ENCODE data around the gene HMCN1. TPM values are rescaled to one million over a fixed set of nuclear protein-coding genes. Genes with fewer than 3 reads are reported as not detected.

Gene HMCN1
- total and polyA plus RNA-seq, 12 donors: 0.56 to 5.8 (median 2.7) TPM

DNA sequence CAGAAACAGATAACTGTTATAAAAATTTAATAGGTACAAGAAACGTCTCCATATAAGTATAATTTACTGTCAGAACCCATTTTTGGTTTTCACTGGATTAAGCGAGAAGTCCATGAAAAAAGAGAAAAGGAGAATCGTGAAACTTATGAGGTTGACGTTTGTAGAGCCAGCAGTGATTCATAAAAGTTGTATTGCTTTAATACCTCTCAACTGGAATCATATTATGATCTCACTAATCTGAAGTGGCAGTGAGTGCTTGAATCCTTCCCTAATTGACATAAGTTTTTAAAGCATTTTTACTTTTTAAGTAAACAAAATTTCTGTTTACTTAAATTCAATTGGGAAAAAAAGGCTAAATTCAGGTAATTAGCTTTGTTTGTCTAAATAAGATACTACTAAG is 325.6 kb downstream of the HMCN1 start:
- no peaks in the 10 kb centered on the region for H3K36me3 ChIP-seq (replicated peaks in 1 of 2)
- 73 to 76% (median 74%) methylated on average over 4 of the region's 4 CpGs for WGBS, 4 donors
- intact Hi-C loops (cut with DNase I): no loop called here
- TF ChIP-seq POLR2A (IDR thresholded peaks at IDR 0.05): no peak
- TF ChIP-seq, protein P1, sequence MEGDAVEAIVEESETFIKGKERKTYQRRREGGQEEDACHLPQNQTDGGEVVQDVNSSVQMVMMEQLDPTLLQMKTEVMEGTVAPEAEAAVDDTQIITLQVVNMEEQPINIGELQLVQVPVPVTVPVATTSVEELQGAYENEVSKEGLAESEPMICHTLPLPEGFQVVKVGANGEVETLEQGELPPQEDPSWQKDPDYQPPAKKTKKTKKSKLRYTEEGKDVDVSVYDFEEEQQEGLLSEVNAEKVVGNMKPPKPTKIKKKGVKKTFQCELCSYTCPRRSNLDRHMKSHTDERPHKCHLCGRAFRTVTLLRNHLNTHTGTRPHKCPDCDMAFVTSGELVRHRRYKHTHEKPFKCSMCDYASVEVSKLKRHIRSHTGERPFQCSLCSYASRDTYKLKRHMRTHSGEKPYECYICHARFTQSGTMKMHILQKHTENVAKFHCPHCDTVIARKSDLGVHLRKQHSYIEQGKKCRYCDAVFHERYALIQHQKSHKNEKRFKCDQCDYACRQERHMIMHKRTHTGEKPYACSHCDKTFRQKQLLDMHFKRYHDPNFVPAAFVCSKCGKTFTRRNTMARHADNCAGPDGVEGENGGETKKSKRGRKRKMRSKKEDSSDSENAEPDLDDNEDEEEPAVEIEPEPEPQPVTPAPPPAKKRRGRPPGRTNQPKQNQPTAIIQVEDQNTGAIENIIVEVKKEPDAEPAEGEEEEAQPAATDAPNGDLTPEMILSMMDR (IDR thresholded peaks at IDR 0.05): no peak
- no peak overlapping the region for H3K4me3 ChIP-seq
- H3K9me3 ChIP-seq (replicated peaks in 1 of 3): no peaks in the 10 kb centered on the region
- H3K4me1 ChIP-seq (replicated peaks in 1 of 2): no peaks in the 10 kb centered on the region
- no peak for DNase-seq
- no peaks in the 10 kb centered on the region for H3K27me3 ChIP-seq
- no peak overlapping the region for H3K27ac ChIP-seq

DNA sequence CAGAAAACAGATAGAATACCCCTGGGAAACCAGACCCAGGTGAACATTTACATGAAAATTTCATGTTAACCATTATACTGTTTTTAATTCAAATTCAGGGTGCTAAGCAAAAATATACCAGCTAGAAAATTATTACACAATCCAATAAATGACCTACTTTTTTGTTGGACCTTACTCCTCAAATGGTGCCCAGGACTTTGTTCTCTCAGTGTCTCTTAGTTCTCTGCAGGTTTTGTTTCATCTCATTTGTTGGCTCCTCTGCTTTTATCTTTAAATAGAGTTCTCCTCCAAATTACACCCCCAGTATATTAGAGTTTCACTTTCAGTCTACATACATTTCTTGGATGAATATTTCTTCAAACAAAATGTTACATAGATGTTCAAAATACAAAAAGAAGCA is 326.0 kb downstream of the HMCN1 start:
- Histone ChIP-seq H3K27ac (no peak overlapping the region), H3K9me3 (replicated peaks in 1 of 3) (no peaks in the 10 kb centered on the region), H3K4me3 (no peak overlapping the region), H3K27me3 (no peaks in the 10 kb centered on the region), H3K4me1 (replicated peaks in 1 of 2) (no peaks in the 10 kb centered on the region), H3K36me3 (replicated peaks in 1 of 2) (no peaks in the 10 kb centered on the region)
- DNase-seq: no peak
- intact Hi-C loops (cut with DNase I): no loop called here
- no peak for TF ChIP-seq POLR2A (IDR thresholded peaks at IDR 0.05)
- TF ChIP-seq, protein P1 (IDR thresholded peaks at IDR 0.05): no peak

DNA sequence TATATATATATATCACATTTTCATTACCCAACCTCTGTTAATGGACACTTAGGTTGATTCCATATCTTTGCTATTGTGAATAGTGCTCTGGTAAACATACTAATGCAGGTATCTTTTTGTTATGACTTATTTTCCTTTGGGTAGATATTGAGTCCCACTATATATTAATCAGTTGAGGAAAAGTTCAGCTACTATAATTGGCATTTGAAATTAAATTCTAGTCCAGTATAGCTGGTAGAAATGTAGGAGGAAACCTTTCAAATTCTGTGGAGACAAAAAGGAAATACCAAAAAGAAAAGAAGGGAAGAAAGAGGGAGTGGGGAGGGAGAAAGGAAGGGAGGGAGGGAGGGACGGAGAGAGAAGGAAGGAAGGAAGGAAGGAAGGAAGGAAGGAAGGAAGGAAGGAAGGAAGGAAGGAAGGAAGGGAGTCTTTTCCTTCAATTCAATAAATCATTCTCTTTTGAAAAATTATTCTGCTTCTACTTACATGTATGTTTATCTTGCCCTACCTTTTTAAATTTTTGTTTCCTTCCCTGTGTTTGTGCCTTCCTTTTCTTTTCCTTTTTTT is 329.0 kb downstream of the HMCN1 start:
- H3K27me3 ChIP-seq: peaks cover 3% of the 10 kb centered on the region
- 55 to 67% (median 59%) methylated on average over 1 of the region's 1 CpG for WGBS, 4 donors
- no peaks in the 10 kb centered on the region for H3K4me1 ChIP-seq (replicated peaks in 1 of 2)
- H3K4me3 ChIP-seq: no peak overlapping the region
- intact Hi-C loops (cut with DNase I): no loop called here
- no peak overlapping the region for H3K27ac ChIP-seq
- H3K36me3 ChIP-seq (replicated peaks in 1 of 2): no peaks in the 10 kb centered on the region
- TF ChIP-seq, protein P1 (IDR thresholded peaks at IDR 0.05): no peak
- TF ChIP-seq POLR2A (IDR thresholded peaks at IDR 0.05): no peak
- DNase-seq: no peak
- H3K9me3 ChIP-seq (replicated peaks in 1 of 3): no peaks in the 10 kb centered on the region

DNA sequence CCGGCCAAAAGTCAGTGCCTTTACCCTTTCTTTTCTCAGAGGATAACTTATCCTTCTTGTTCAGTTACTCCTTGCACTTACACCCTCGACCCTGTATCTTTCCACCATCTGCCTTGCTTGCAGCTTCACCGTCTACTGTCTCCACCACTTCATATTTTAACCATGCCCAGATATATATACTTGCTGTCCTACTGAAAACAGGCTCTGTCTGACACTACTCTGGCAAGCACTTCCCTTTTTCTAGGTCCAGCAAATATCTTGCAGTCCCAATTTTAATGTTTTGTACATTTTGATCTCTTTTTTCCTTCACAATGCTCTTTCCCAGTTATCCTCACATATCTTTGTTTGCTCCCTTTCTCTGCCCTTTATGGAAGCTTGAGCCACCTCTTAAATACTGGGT is 332.2 kb downstream of the HMCN1 start:
- no peaks in the 10 kb centered on the region for H3K36me3 ChIP-seq (replicated peaks in 1 of 2)
- H3K4me1 ChIP-seq (replicated peaks in 1 of 2): no peaks in the 10 kb centered on the region
- no peak overlapping the region for H3K4me3 ChIP-seq
- intact Hi-C loops (cut with DNase I): no loop called here
- WGBS, 4 donors: 70 to 81% (median 74%) methylated on average over 3 of the region's 3 CpGs
- H3K27ac ChIP-seq: no peak overlapping the region
- TF ChIP-seq, protein P1 (IDR thresholded peaks at IDR 0.05): no peak
- no peak for TF ChIP-seq POLR2A (IDR thresholded peaks at IDR 0.05)
- H3K27me3 ChIP-seq: peaks cover 3% of the 10 kb centered on the region
- H3K9me3 ChIP-seq (replicated peaks in 1 of 3): no peaks in the 10 kb centered on the region
- no peak for DNase-seq

All from adrenal gland (tissue), 12 donors.